ENCODE measurements around the gene LGALS3.

DNA sequence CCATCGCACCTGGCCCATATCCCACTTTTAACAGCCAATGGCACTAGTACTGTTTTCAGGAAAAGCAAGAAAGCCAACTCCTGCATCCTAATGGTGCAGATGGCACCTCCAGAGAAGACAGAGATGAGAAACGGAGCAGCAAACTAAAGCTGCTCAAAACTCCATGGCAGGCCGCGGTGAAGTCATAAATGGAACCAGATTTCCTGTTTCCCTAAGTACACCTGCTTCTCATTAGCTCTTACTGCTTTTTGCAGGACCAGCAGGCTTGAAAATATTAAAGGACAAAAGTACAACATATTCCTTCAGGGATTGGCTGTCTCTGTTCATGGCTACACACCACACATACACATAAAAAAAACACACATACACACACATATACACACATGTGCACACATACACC, 36.7 kb upstream of the LGALS3 start:
- TF ChIP-seq, protein P1, sequence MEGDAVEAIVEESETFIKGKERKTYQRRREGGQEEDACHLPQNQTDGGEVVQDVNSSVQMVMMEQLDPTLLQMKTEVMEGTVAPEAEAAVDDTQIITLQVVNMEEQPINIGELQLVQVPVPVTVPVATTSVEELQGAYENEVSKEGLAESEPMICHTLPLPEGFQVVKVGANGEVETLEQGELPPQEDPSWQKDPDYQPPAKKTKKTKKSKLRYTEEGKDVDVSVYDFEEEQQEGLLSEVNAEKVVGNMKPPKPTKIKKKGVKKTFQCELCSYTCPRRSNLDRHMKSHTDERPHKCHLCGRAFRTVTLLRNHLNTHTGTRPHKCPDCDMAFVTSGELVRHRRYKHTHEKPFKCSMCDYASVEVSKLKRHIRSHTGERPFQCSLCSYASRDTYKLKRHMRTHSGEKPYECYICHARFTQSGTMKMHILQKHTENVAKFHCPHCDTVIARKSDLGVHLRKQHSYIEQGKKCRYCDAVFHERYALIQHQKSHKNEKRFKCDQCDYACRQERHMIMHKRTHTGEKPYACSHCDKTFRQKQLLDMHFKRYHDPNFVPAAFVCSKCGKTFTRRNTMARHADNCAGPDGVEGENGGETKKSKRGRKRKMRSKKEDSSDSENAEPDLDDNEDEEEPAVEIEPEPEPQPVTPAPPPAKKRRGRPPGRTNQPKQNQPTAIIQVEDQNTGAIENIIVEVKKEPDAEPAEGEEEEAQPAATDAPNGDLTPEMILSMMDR (IDR thresholded peaks at IDR 0.05) = no peak
- TF ChIP-seq POLR2A (IDR thresholded peaks at IDR 0.05) = no peak
